Gastrocnemius medialis (tissue), 4 donors: ENCODE measurements around the gene HSPB6. TPM values are rescaled to one million over a fixed set of nuclear protein-coding genes. Genes with fewer than 3 reads are reported as not detected.

ENCODE experiments used
- ATAC-seq, 2 donors: fragments of 150-250 bp; one replicate each; pipeline ENCODE4 v1.9.1; 2016
- DNase-seq, 2 donors: peaks; one replicate each; pipeline ENCODE4 v3.0.0-alpha.2; 2019
- H3K27ac ChIP-seq, 4 donors: fragments of 200-600 bp; sonication (generic); 1 replicate in 1 of 4; 2 replicates in 3 of 4; pipeline ENCODE4 v1.5.1; 2016 to 2018; ENCODE audit warnings: mild to moderate bottlenecking in 2 of 4, moderate library complexity in 1 of 4
- H3K27me3 ChIP-seq, 3 donors: fragments of 200-600 bp; sonication (generic) in 2 of 3; 1 replicate in 1 of 3; 2 replicates in 2 of 3; pipeline versions ENCODE4 v1.5.1 to v1.6.0; 2016 to 2019; ENCODE audit warnings: mild to moderate bottlenecking in 1 of 3, moderate library complexity in 1 of 3
- H3K36me3 ChIP-seq, 2 donors: fragments of 200-600 bp; sonication (generic) in 1 of 2; one replicate each; pipeline ENCODE4 v1.5.1; 2017 to 2018
- H3K4me1 ChIP-seq, 2 donors: fragments of 200-600 bp; sonication (generic) in 1 of 2; one replicate each; pipeline ENCODE4 v1.5.1; 2016 to 2017; ENCODE audit warnings: mild to moderate bottlenecking in 2 of 2
- H3K4me3 ChIP-seq, 4 donors: fragments of 200-600 bp; sonication (generic) in 3 of 4; 1 replicate in 1 of 4; 2 replicates in 3 of 4; pipeline ENCODE4 v1.5.1; 2016 to 2019; ENCODE audit warnings: mild to moderate bottlenecking in 2 of 4
- H3K9me3 ChIP-seq, 3 donors: fragments of 200-600 bp; sonication (generic) in 2 of 3; 1 replicate in 1 of 3; 2 replicates in 2 of 3; pipeline ENCODE4 v1.5.1; 2016 to 2019
- POLR2A ChIP-seq, 2 donors: fragments of 450-650 bp; IDR thresholded peaks; one replicate each; pipeline ENCODE4 v1.6.1; 2017; ENCODE audit warnings: antibody characterized with exemption in 2 of 2, mild to moderate bottlenecking in 2 of 2, moderate library complexity in 2 of 2
- in situ Hi-C, 4 donors: fragments of 200-750 bp; cut with MboI; loops; one replicate each; pipeline versions ENCODE4 v1.15.0 to v1.8.0; 2017; ENCODE audit warnings: low sequenced_read_pairs in 4 of 4
- intact Hi-C: fragments of 100-400 bp; cut with DNase I; formaldehyde crosslinking; loops from one replicate; pipeline ENCODE4 v1.15.1; 2023; ENCODE audit warnings: low total_unique reads
- total RNA-seq, 4 donors: library from RNA; depleted of rRNA; stranded (reverse); fragments of >200 nt; gene quantifications; one replicate each; pipeline versions ENCODE4 v1.1.0 to v1.2.3, GENCODE V29; 2016
- TF ChIP-seq, protein P1 (sequence below), 5 experiments: fragments of 450-650 bp in 3 of 5; fragments of 200-600 bp in 2 of 5; sonication (generic) in 2 of 5; IDR thresholded peaks in 4 of 5; conservative IDR thresholded peaks in 1 of 5; 1 replicate in 4 of 5; 2 replicates in 1 of 5; pipeline ENCODE4 v1.5.1; 2016 to 2019; ENCODE audit warnings: antibody characterized with exemption in 5 of 5, mild to moderate bottlenecking in 3 of 5, moderate library complexity in 3 of 5

Gene HSPB6
- total RNA-seq, 4 donors from 2014 or later = 79.8 to 241 (median 139) TPM

- intact Hi-C loops = no loop called here
- H3K36me3 ChIP-seq = peaks cover 0 to 65% of the 10 kb centered on the region in 2 donors
These were observed 19.6 kb downstream of the HSPB6 start for GRCh38 chr19:35736913-35737886.

GRCh38 chr19:35734889-35735288 is 21.9 kb downstream of the HSPB6 start:
- intact Hi-C loops = no loop called here

More at GRCh38 chr19:35736913-35737886, 19.6 kb downstream of the HSPB6 start:
- H3K27ac ChIP-seq = no peak overlapping the region
- H3K27me3 ChIP-seq = no peaks in the 10 kb centered on the region
- no peak overlapping the region for H3K4me3 ChIP-seq
- TF ChIP-seq POLR2A (IDR thresholded peaks at IDR 0.05) = no peak
- TF ChIP-seq, protein P1, sequence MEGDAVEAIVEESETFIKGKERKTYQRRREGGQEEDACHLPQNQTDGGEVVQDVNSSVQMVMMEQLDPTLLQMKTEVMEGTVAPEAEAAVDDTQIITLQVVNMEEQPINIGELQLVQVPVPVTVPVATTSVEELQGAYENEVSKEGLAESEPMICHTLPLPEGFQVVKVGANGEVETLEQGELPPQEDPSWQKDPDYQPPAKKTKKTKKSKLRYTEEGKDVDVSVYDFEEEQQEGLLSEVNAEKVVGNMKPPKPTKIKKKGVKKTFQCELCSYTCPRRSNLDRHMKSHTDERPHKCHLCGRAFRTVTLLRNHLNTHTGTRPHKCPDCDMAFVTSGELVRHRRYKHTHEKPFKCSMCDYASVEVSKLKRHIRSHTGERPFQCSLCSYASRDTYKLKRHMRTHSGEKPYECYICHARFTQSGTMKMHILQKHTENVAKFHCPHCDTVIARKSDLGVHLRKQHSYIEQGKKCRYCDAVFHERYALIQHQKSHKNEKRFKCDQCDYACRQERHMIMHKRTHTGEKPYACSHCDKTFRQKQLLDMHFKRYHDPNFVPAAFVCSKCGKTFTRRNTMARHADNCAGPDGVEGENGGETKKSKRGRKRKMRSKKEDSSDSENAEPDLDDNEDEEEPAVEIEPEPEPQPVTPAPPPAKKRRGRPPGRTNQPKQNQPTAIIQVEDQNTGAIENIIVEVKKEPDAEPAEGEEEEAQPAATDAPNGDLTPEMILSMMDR (IDR thresholded peaks at IDR 0.05 in 4 of 5, conservative IDR thresholded peaks at IDR 0.05 in 1 of 5) = no peak
- in situ Hi-C loops = no loop called here
- DNase-seq (no peak), ATAC-seq (no peak)
- H3K9me3 ChIP-seq = no peaks in the 10 kb centered on the region
- H3K4me1 ChIP-seq = peaks cover 12 to 16% of the 10 kb centered on the region in 2 donors

GRCh38 chr19:35734273-35734672 is 22.6 kb downstream of the HSPB6 start:
- DNase-seq = no peak
- in situ Hi-C loops (no loop called here), intact Hi-C loops (no loop called here)
- Histone ChIP-seq H3K27ac (no peak overlapping the region), H3K27me3 (no peaks in the 10 kb centered on the region), H3K4me3 (no peak overlapping the region), H3K36me3 (peaks cover 0 to 94% of the 10 kb centered on the region in 2 donors), H3K9me3 (no peaks in the 10 kb centered on the region), H3K4me1 (no peaks in the 10 kb centered on the region)
- TF ChIP-seq, protein P1 (IDR thresholded peaks at IDR 0.05 in 4 of 5, conservative IDR thresholded peaks at IDR 0.05 in 1 of 5) = no peak
- no peak for TF ChIP-seq POLR2A (IDR thresholded peaks at IDR 0.05)
- no peak for ATAC-seq

More at GRCh38 chr19:35734889-35735288, 21.9 kb downstream of the HSPB6 start:
- ATAC-seq (no peak), DNase-seq (no peak)
- no peaks in the 10 kb centered on the region for H3K27me3 ChIP-seq
- H3K9me3 ChIP-seq = no peaks in the 10 kb centered on the region
- H3K36me3 ChIP-seq = peaks cover 0 to 88% of the 10 kb centered on the region in 2 donors
- no peak overlapping the region for H3K27ac ChIP-seq
- TF ChIP-seq POLR2A (IDR thresholded peaks at IDR 0.05) = no peak
- TF ChIP-seq, protein P1 (IDR thresholded peaks at IDR 0.05 in 4 of 5, conservative IDR thresholded peaks at IDR 0.05 in 1 of 5) = no peak
- peaks cover 4 to 6% of the 10 kb centered on the region in 2 donors for H3K4me1 ChIP-seq
- no peak overlapping the region for H3K4me3 ChIP-seq
- in situ Hi-C loops = no loop called here

GRCh38 chr19:35733180-35734125 is 23.4 kb downstream of the HSPB6 start:
- H3K4me1 ChIP-seq = no peaks in the 10 kb centered on the region
- H3K4me3 ChIP-seq = no peak overlapping the region
- ATAC-seq = peak in 1 of 2 donors; percentile 28
- DNase-seq = no peak
- no peak overlapping the region for H3K27ac ChIP-seq
- in situ Hi-C loops (no loop called here), intact Hi-C loops (no loop called here)
- no peaks in the 10 kb centered on the region for H3K27me3 ChIP-seq
- H3K36me3 ChIP-seq = peaks cover 0 to 97% of the 10 kb centered on the region in 2 donors
- H3K9me3 ChIP-seq = no peaks in the 10 kb centered on the region
- no peak for TF ChIP-seq POLR2A (IDR thresholded peaks at IDR 0.05)
- TF ChIP-seq, protein P1 (IDR thresholded peaks at IDR 0.05 in 4 of 5, conservative IDR thresholded peaks at IDR 0.05 in 1 of 5) = no peak
